ENCODE data around the gene FRMD4A.

The FRMD4A gene

DNA sequence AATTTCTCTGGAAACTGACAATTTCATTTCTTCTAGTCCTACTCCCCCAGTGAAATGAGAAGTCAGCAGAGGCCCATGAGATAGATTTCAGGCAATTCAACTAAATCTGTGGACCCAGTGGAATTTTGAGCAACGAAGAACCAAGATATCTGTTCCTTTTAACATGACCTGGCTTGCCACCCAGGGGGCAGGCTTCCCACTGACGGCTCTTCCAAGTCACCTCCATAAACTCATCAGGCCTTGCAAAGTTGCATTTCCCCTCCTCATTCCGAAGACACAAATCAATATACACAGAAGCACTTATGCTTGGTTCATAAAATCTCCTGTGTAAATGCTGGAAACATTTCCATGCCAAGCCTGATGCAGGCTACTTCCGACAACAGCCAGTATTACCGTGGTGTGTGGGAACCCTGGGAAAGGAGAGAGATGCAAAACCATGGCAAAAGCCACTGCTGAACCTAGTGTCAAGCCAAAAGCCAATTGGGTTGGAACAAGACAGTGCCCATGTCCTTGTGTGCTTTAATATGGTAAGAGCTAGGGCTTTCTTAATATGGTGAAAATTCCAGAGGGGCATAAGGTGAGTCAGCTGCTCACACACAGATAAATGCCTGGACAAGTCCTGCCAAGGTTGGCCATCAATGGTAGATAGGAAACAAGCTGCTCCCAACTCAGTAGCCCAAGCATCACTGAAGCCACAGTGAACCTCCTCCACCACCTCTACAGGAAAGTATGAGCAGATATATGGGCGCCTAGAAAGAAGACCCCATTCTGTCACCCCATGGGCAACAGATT lies 1.6 kb downstream of the FRMD4A start:
- H3K4me1 Mint-ChIP-seq (ENCODE audit: low read depth in 2 of 2) = peaks cover 0 to 4% of the 10 kb centered on the region in 2 donors
- peaks cover 4% of the 10 kb centered on the region for H3K36me3 Mint-ChIP-seq (ENCODE audit: insufficient read depth)
- H3K27me3 Mint-ChIP-seq = peaks cover 60 to 83% of the 10 kb centered on the region in 2 donors
- no peak for DNase-seq
- no peaks in the 10 kb centered on the region for H3K9me3 Mint-ChIP-seq
- no peak overlapping the region for H3K27ac Mint-ChIP-seq
- ATAC-seq (replicated peaks) = no peak
- no peak overlapping the region for H3K4me3 Mint-ChIP-seq

DNA sequence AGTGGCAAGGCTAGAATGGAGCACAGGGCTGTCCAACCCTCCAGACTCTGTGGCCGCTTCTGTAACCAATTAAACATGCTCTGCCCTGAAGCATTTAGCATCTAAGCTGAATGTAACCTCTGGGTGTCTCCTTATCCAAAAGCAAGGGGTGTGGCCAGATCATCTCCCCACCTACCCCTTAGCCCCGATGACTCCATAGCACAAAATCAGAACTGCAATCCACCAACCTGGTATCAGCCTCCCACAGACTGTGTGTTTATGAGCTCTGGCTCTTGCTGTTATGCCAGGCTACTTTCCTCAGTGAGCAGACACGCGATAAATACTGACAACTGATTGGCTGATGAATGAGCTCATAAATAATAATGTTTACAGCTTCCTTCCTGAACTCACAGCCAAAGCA lies 3.2 kb downstream of the FRMD4A start:
- Mint-ChIP-seq H3K4me3 (no peak overlapping the region), H3K4me1 (ENCODE audit: low read depth in 2 of 2) (peaks cover 0 to 4% of the 10 kb centered on the region in 2 donors), H3K27ac (no peak overlapping the region), H3K36me3 (ENCODE audit: insufficient read depth) (peaks cover 4% of the 10 kb centered on the region), H3K9me3 (no peaks in the 10 kb centered on the region), H3K27me3 (peaks cover 53 to 68% of the 10 kb centered on the region in 2 donors)
- DNase-seq (no peak), ATAC-seq (replicated peaks) (no peak)

DNA sequence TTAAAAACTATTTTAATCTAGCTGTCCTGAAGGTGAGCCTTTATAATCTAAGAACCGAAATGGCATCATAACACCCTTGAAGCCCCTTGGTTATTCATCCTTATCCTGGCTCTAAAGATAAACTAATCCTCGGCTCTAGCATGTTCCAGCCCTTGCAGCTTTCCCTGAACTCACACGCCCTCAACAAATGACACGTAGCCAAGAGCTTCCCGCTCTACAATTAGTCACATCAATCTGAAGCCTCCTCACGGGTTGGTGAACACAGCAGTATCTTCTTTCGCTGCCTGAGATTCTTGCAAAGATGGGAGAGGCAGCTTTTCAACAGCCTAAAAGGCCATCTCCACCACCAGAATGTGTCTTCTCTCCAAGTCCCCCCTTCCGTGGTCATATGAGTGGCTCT lies 4.1 kb downstream of the FRMD4A start:
- no peaks in the 10 kb centered on the region for H3K9me3 Mint-ChIP-seq
- H3K4me3 Mint-ChIP-seq = no peak overlapping the region
- H3K27ac Mint-ChIP-seq = no peak overlapping the region
- ATAC-seq (replicated peaks) = no peak
- DNase-seq = no peak
- H3K36me3 Mint-ChIP-seq (ENCODE audit: insufficient read depth) = peaks cover 4% of the 10 kb centered on the region
- H3K4me1 Mint-ChIP-seq (ENCODE audit: low read depth in 2 of 2) = peaks cover 0 to 4% of the 10 kb centered on the region in 2 donors
- peaks cover 58 to 63% of the 10 kb centered on the region in 2 donors for H3K27me3 Mint-ChIP-seq

DNA sequence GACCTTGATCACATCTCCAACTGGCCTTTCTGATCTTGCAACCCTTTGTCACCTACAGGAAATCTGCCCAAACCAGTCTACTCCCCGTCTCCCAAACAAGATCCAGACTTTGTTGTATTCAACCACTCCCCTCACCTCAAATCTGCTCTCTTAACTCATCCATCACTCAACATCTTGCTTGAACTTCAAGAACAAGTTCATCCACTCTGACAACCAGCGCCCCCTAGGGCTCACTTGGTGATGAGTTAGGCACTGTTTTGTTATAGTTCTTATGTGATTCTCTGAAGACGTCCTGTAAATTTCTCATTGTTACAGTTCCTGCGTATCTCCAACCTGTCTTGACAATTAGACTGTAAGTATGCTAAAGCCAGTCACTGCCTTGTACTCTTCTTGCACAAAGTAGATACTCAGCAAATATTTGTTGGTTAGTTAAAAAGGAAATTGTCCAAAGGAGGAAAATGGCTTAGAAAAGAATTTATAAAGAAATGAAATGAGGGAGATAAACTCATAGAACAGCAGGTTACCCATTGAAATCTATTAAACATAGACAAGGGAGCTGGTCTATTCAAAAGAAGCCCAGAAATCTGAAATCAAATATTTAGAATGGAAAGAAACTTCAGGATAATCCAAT lies 5.3 kb downstream of the FRMD4A start:
- no peak for ATAC-seq (replicated peaks)
- H3K9me3 Mint-ChIP-seq = no peaks in the 10 kb centered on the region
- DNase-seq = peak; percentile 21 to 25 (median 23)
- H3K27ac Mint-ChIP-seq = no peak overlapping the region
- H3K4me1 Mint-ChIP-seq (ENCODE audit: low read depth in 2 of 2) = peaks cover 0 to 4% of the 10 kb centered on the region in 2 donors
- peaks cover 4% of the 10 kb centered on the region for H3K36me3 Mint-ChIP-seq (ENCODE audit: insufficient read depth)
- no peak overlapping the region for H3K4me3 Mint-ChIP-seq
- peaks cover 58 to 63% of the 10 kb centered on the region in 2 donors for H3K27me3 Mint-ChIP-seq

- Mint-ChIP-seq H3K27ac (no peak overlapping the region), H3K9me3 (no peaks in the 10 kb centered on the region), H3K36me3 (ENCODE audit: insufficient read depth) (peaks cover 4% of the 10 kb centered on the region), H3K4me1 (ENCODE audit: low read depth in 2 of 2) (peaks cover 0 to under 1% of the 10 kb centered on the region in 2 donors), H3K4me3 (no peak overlapping the region), H3K27me3 (peaks cover 44 to 68% of the 10 kb centered on the region in 2 donors)
- ATAC-seq (replicated peaks) (no peak), DNase-seq (no peak)
These were observed 8.1 kb downstream of the FRMD4A start for GRCh38 chr10:14322526-14323188.

GRCh38 chr10:14318007-14318406 lies 12.7 kb downstream of the FRMD4A start:
- no peak for ATAC-seq (replicated peaks)
- H3K4me3 Mint-ChIP-seq = no peak overlapping the region
- peaks cover 43 to 74% of the 10 kb centered on the region in 2 donors for H3K27me3 Mint-ChIP-seq
- no peaks in the 10 kb centered on the region for H3K9me3 Mint-ChIP-seq
- no peak overlapping the region for H3K27ac Mint-ChIP-seq
- no peaks in the 10 kb centered on the region for H3K36me3 Mint-ChIP-seq (ENCODE audit: insufficient read depth)
- no peak for DNase-seq
- no peaks in the 10 kb centered on the region for H3K4me1 Mint-ChIP-seq (ENCODE audit: low read depth in 2 of 2)

DNA sequence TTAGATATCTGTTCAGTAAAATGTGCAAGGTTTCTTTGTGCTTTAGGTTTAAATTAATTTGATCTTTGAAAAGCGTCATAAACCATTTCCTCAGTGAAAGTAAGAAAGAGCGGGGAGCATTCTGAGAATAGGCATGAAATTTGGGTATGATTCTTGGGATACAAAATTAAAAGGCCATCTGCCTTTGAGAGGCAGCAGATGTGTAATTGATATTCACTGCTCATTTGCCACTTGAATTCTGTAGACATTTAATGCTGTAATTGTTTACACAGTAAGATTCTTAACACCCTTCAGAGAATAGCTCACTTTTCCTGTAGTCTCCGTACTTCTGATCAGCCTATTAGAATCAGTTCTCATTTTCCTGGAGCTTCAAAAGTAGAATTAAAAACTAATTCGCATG lies 18.7 kb downstream of the FRMD4A start:
- Mint-ChIP-seq H3K27me3 (peaks cover 54 to 61% of the 10 kb centered on the region in 2 donors), H3K4me3 (no peak overlapping the region), H3K9me3 (no peaks in the 10 kb centered on the region), H3K36me3 (ENCODE audit: insufficient read depth) (no peaks in the 10 kb centered on the region), H3K4me1 (ENCODE audit: low read depth in 2 of 2) (no peaks in the 10 kb centered on the region), H3K27ac (no peak overlapping the region)
- no peak for ATAC-seq (replicated peaks)
- no peak for DNase-seq

DNA sequence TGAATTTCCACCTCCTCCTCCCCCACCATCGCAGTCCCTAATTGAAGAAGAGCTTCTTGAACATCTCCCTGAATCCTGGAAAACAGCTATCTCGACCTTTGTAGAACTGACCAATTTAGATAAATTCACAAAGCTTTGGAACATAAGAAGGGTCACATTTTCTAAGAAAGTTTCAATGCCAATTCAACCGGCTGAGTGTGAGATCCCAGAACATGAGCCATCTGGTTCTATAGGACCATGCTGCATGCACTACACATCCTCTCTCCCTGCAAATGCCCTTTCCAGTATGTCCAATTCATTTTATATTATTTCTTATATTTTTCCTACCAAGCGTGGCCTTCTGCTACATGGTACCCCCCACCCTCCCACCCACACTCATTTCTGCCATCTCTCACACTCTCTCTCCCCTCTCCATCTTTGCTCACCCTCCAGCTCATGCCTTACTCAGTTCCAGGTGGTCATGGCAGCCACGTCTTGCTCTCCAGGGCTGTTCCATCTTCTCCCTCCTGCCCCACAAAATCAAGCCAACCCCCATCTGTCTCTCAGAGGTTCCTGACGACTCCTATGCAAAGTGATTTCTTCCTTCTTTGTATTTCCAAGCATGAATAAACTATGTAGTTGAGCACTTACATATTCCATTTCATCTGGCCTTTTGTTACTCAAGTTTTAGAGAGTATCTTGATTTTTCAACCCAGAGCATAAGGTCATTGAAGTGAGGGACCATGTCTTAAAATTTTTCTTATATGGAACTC lies 19.3 kb downstream of the FRMD4A start:
- no peaks in the 10 kb centered on the region for H3K9me3 Mint-ChIP-seq

DNA sequence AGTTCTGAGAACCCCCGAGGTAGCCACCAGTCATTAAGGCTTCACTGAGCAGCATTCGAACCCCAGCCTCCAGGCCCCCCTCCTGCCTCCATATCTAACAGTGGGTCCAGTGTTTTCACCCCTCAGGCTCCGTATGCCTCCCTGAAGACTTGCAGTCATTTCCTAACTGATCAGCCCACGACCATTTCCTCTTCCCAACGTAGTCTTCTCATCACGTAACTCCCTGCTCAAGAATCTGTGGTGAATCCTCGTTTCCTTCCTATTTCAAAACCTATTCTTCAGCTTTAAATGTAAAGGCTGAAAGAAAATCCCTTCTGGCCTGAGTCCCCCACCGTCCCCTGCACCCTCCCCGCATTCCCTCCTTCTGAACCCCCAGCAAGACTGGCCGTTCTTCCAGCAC lies 21.1 kb downstream of the FRMD4A start:
- no peak for DNase-seq

More for the DNA sequence above, 19.3 kb downstream of the FRMD4A start:
- Mint-ChIP-seq H3K4me3 (no peak overlapping the region), H3K36me3 (ENCODE audit: insufficient read depth) (no peaks in the 10 kb centered on the region), H3K27me3 (peaks cover 49 to 61% of the 10 kb centered on the region in 2 donors), H3K4me1 (ENCODE audit: low read depth in 2 of 2) (no peaks in the 10 kb centered on the region), H3K27ac (no peak overlapping the region)
- DNase-seq = no peak
- ATAC-seq (replicated peaks) = no peak

GRCh38 chr10:14306190-14306589 lies 24.5 kb downstream of the FRMD4A start:
- Mint-ChIP-seq H3K9me3 (no peaks in the 10 kb centered on the region), H3K27me3 (peaks cover 38 to 46% of the 10 kb centered on the region in 2 donors), H3K4me3 (no peak overlapping the region), H3K27ac (no peak overlapping the region), H3K36me3 (ENCODE audit: insufficient read depth) (no peaks in the 10 kb centered on the region), H3K4me1 (ENCODE audit: low read depth in 2 of 2) (no peaks in the 10 kb centered on the region)
- ATAC-seq (replicated peaks) (no peak), DNase-seq (no peak)

More for the DNA sequence above, 21.1 kb downstream of the FRMD4A start:
- Mint-ChIP-seq H3K27ac (no peak overlapping the region), H3K4me3 (no peak overlapping the region), H3K36me3 (ENCODE audit: insufficient read depth) (no peaks in the 10 kb centered on the region), H3K9me3 (no peaks in the 10 kb centered on the region), H3K27me3 (peaks cover 44 to 58% of the 10 kb centered on the region in 2 donors), H3K4me1 (ENCODE audit: low read depth in 2 of 2) (no peaks in the 10 kb centered on the region)
- ATAC-seq (replicated peaks) = no peak

- no peak overlapping the region for H3K27ac Mint-ChIP-seq
- peaks cover 24 to 27% of the 10 kb centered on the region in 2 donors for H3K27me3 Mint-ChIP-seq
These were observed 26.7 kb downstream of the FRMD4A start for GRCh38 chr10:14304046-14304445.

DNA sequence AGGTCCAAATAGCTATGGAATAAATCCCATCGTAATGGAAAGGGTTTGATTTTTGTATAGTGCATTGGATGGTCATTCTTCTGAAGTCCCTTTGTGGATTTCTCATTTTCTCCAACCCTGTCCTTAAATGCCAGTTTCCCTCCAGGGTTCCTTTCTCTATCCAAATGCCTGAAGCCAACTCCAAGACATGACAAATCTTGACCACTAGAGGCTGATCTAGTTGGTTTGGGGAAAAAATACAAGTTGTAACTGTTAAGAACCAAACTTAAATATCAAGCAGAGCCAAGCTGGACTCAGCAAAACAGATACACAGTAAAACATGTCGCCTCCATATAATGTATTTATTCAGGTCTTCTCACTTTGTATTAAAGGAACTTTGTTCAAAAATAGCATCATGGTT lies 28.7 kb downstream of the FRMD4A start:
- Mint-ChIP-seq H3K27ac (no peak overlapping the region), H3K4me1 (ENCODE audit: low read depth in 2 of 2) (no peaks in the 10 kb centered on the region), H3K9me3 (no peaks in the 10 kb centered on the region), H3K4me3 (no peak overlapping the region), H3K36me3 (ENCODE audit: insufficient read depth) (no peaks in the 10 kb centered on the region), H3K27me3 (peaks cover 17 to 41% of the 10 kb centered on the region in 2 donors)
- DNase-seq = no peak
- ATAC-seq (replicated peaks) = no peak

More at GRCh38 chr10:14304046-14304445, 26.7 kb downstream of the FRMD4A start:
- Mint-ChIP-seq H3K4me3 (no peak overlapping the region), H3K4me1 (ENCODE audit: low read depth in 2 of 2) (no peaks in the 10 kb centered on the region), H3K9me3 (no peaks in the 10 kb centered on the region), H3K36me3 (ENCODE audit: insufficient read depth) (no peaks in the 10 kb centered on the region)
- DNase-seq = no peak
- ATAC-seq (replicated peaks) = no peak

- peaks cover 5 to 42% of the 10 kb centered on the region in 2 donors for H3K27me3 Mint-ChIP-seq
- no peak for ATAC-seq (replicated peaks)
- H3K27ac Mint-ChIP-seq = no peak overlapping the region
- H3K4me1 Mint-ChIP-seq (ENCODE audit: low read depth in 2 of 2) = no peaks in the 10 kb centered on the region
- DNase-seq = no peak
- no peak overlapping the region for H3K4me3 Mint-ChIP-seq
- H3K36me3 Mint-ChIP-seq (ENCODE audit: insufficient read depth) = no peaks in the 10 kb centered on the region
- H3K9me3 Mint-ChIP-seq = no peaks in the 10 kb centered on the region
These were observed 31.2 kb downstream of the FRMD4A start for GRCh38 chr10:14299556-14299955.
